Liver (tissue), 9 donors: ENCODE results near the gene PRR16. TPM values are rescaled to one million over a fixed set of nuclear protein-coding genes. Genes with fewer than 3 reads are reported as not detected.

Source experiments
- DNase-seq: peaks from one replicate; pipeline ENCODE4 v3.0.0-alpha.2; 2017; ENCODE audit warnings: low spot score
- H3K27ac ChIP-seq, 2 donors: one replicate each; pipeline ENCODE4 v1.7.0; 2013; ENCODE audit warnings: inconsistent platforms in 2 of 2, low read length in 2 of 2, control low read depth in 1 of 2, low read depth in 1 of 2, mild to moderate bottlenecking in 1 of 2
- H3K27me3 ChIP-seq, 4 donors: one replicate each; pipeline versions ENCODE4 v1.6.1 to v1.7.0; 2013; ENCODE audit warnings: low read length in 3 of 4, inconsistent platforms in 1 of 4, mild to moderate bottlenecking in 1 of 4, moderate library complexity in 1 of 4; ENCODE audit not compliant: control insufficient read depth in 4 of 4, insufficient read depth in 4 of 4
- H3K36me3 ChIP-seq, 4 donors: one replicate each; pipeline versions ENCODE4 v1.6.1 to v1.7.0; 2013; ENCODE audit warnings: low read length in 3 of 4, mild to moderate bottlenecking in 3 of 4, low read depth in 1 of 4, moderate library complexity in 1 of 4; ENCODE audit not compliant: control insufficient read depth in 4 of 4, insufficient read depth in 3 of 4
- H3K4me1 ChIP-seq, 4 donors: one replicate each; pipeline versions ENCODE4 v1.6.1 to v1.7.0; 2013; ENCODE audit warnings: low read length in 3 of 4, mild to moderate bottlenecking in 3 of 4, moderate library complexity in 1 of 4; ENCODE audit not compliant: control insufficient read depth in 4 of 4, insufficient read depth in 4 of 4
- H3K4me3 ChIP-seq, 3 donors: one replicate each; pipeline versions ENCODE4 v1.6.1 to v1.7.0; 2013; ENCODE audit warnings: low read length in 3 of 3, control low read depth in 1 of 3, low read depth in 1 of 3, mild to moderate bottlenecking in 1 of 3
- H3K9ac ChIP-seq, 2 donors: one replicate each; pipeline ENCODE4 v1.7.0; 2013; ENCODE audit warnings: low read length in 2 of 2, mild to moderate bottlenecking in 2 of 2, moderate library complexity in 2 of 2, control low read depth in 1 of 2, low read depth in 1 of 2
- H3K9me3 ChIP-seq, 4 donors: one replicate each; pipeline versions ENCODE4 v1.6.1 to v1.7.0; 2013; ENCODE audit warnings: low read length in 3 of 4; ENCODE audit not compliant: control insufficient read depth in 4 of 4
- ATF3 ChIP-seq: IDR thresholded peaks from 2 replicates; pipeline ENCODE4 v1.6.1; 2016; ENCODE audit warnings: antibody characterized with exemption
- EGR1 ChIP-seq, 2 donors: IDR thresholded peaks; 2 replicates each; pipeline ENCODE4 v1.6.1; 2016 to 2018; ENCODE audit warnings: antibody characterized with exemption in 2 of 2, low read depth in 2 of 2
- FOXA1 ChIP-seq: IDR thresholded peaks from 2 replicates; pipeline ENCODE4 v1.6.1; 2016; ENCODE audit warnings: antibody characterized with exemption
- FOXA2 ChIP-seq: IDR thresholded peaks from 2 replicates; pipeline ENCODE4 v1.6.1; 2016; ENCODE audit warnings: antibody characterized with exemption
- GABPA ChIP-seq, 2 donors: IDR thresholded peaks in 1 of 2; conservative IDR thresholded peaks in 1 of 2; 2 replicates each; pipeline ENCODE4 v1.6.1; 2016; ENCODE audit warnings: antibody characterized with exemption in 2 of 2, mild to moderate bottlenecking in 1 of 2, moderate library complexity in 1 of 2
- HNF4A ChIP-seq, 2 donors: conservative IDR thresholded peaks; 2 replicates each; pipeline ENCODE4 v1.6.1; 2016; ENCODE audit warnings: antibody characterized with exemption in 2 of 2, mild to moderate bottlenecking in 2 of 2
- HNF4G ChIP-seq: IDR thresholded peaks from 2 replicates; pipeline ENCODE4 v1.6.1; 2016; ENCODE audit warnings: antibody characterized with exemption
- JUND ChIP-seq, 2 donors: IDR thresholded peaks; 2 replicates each; pipeline ENCODE4 v1.6.1; 2016; ENCODE audit warnings: antibody characterized with exemption in 2 of 2
- NR2F2 ChIP-seq: IDR thresholded peaks from 2 replicates; pipeline ENCODE4 v1.6.1; 2016; ENCODE audit warnings: antibody characterized with exemption
- RAD21 ChIP-seq, 2 donors: IDR thresholded peaks; 2 replicates each; pipeline ENCODE4 v1.6.1; 2016; ENCODE audit warnings: antibody characterized with exemption in 2 of 2, mild to moderate bottlenecking in 2 of 2
- RXRA ChIP-seq, 2 donors: IDR thresholded peaks; 2 replicates each; pipeline ENCODE4 v1.6.1; 2017 to 2018; ENCODE audit warnings: antibody characterized with exemption in 2 of 2, mild to moderate bottlenecking in 1 of 2
- SP1 ChIP-seq: IDR thresholded peaks from 2 replicates; pipeline ENCODE4 v1.6.1; 2018; ENCODE audit warnings: antibody characterized with exemption, mild to moderate bottlenecking
- TAF1 ChIP-seq: conservative IDR thresholded peaks from 2 replicates; pipeline ENCODE4 v1.6.1; 2016; ENCODE audit warnings: antibody characterized with exemption, mild to moderate bottlenecking
- YY1 ChIP-seq: IDR thresholded peaks from 2 replicates; pipeline ENCODE4 v1.6.1; 2016; ENCODE audit warnings: antibody characterized with exemption, mild to moderate bottlenecking
- ZBTB33 ChIP-seq: IDR thresholded peaks from 2 replicates; pipeline ENCODE4 v1.6.1; 2016; ENCODE audit warnings: antibody characterized with exemption
- WGBS: extraction: QIAGEN DNeasy Blood & Tissue Kit; methylation state at CpG from one replicate; pipeline ENCODE4 v1.1.7; 2013; 5-methylcytosine and 5-hydroxymethylcytosine counted together
- polyA plus RNA-seq, 2 donors: library from polyadenylated mRNA; stranded (reverse) in 1 of 2; unstranded in 1 of 2; fragments of 200-250 nt in 1 of 2; fragments of >200 nt in 1 of 2; fragmentation: Nextera tagmentation in 1 of 2; extraction: Ambion mirVana in 1 of 2; gene quantifications; one replicate each; pipeline versions ENCODE4 v1.2.1 to v1.2.3, GENCODE V29; 2013 to 2015
- total RNA-seq, 2 donors: library from RNA; depleted of rRNA; stranded (reverse); fragments of >200 nt; gene quantifications; one replicate each; pipeline ENCODE4 v1.2.3, GENCODE V29; 2014
- TF ChIP-seq, protein P1 (sequence below): IDR thresholded peaks from 2 replicates; pipeline ENCODE4 v1.6.1; 2016; ENCODE audit warnings: antibody characterized with exemption, mild to moderate bottlenecking
- TF ChIP-seq, protein P2 (sequence below): fragments of 150-350 bp; IDR thresholded peaks from 2 replicates; pipeline ENCODE4 v1.5.1; 2017; ENCODE audit warnings: improper control_type of control experiment, low read depth, low read length; ENCODE audit not compliant: missing input control
- TF ChIP-seq, protein P3 (sequence below): IDR thresholded peaks from 2 replicates; pipeline ENCODE4 v1.6.1; 2016; ENCODE audit warnings: antibody characterized with exemption
- donor health status: healthy.
- donor health status: healthy.
- donor health status: healthy.
- donor health status: healthy.
- donor health status: healthy.

Gene PRR16
- total and polyA plus RNA-seq, 4 donors = 0.14 to 0.42 (median 0.21) TPM

DNA sequence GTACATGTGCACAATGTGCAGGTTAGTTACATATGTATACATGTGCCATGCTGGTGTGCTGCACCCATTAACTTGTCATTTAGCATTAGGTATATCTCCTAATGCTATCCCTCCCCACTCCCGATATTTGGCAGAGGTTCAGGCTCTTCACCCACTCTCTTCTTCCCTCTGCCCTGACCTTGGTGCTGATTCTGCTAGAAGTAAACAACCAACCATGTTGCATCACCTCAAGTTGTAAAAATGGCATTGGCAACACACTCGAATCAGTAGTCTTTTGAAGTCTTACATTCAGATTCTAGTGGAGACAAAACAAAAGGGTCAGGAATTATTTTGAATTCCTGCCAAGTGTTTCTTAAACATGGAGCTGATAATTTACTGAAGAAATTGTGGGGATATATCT, 40.0 kb downstream of the PRR16 start:
- TF ChIP-seq FOXA2 (no peak), JUND (IDR thresholded peaks at IDR 0.05) (no peak), NR2F2 (no peak), HNF4A (conservative IDR thresholded peaks at IDR 0.05) (no peak), RXRA (IDR thresholded peaks at IDR 0.05) (no peak), FOXA1 (no peak), EGR1 (IDR thresholded peaks at IDR 0.05; ENCODE audit: low read depth in 2 of 2) (no peak), ATF3 (no peak), SP1 (no peak), GABPA (IDR thresholded peaks at IDR 0.05 in 1 of 2, conservative IDR thresholded peaks at IDR 0.05 in 1 of 2) (no peak), ZBTB33 (no peak), RAD21 (IDR thresholded peaks at IDR 0.05) (no peak), TAF1 (no peak), HNF4G (no peak), YY1 (no peak)
- TF ChIP-seq, protein P1, sequence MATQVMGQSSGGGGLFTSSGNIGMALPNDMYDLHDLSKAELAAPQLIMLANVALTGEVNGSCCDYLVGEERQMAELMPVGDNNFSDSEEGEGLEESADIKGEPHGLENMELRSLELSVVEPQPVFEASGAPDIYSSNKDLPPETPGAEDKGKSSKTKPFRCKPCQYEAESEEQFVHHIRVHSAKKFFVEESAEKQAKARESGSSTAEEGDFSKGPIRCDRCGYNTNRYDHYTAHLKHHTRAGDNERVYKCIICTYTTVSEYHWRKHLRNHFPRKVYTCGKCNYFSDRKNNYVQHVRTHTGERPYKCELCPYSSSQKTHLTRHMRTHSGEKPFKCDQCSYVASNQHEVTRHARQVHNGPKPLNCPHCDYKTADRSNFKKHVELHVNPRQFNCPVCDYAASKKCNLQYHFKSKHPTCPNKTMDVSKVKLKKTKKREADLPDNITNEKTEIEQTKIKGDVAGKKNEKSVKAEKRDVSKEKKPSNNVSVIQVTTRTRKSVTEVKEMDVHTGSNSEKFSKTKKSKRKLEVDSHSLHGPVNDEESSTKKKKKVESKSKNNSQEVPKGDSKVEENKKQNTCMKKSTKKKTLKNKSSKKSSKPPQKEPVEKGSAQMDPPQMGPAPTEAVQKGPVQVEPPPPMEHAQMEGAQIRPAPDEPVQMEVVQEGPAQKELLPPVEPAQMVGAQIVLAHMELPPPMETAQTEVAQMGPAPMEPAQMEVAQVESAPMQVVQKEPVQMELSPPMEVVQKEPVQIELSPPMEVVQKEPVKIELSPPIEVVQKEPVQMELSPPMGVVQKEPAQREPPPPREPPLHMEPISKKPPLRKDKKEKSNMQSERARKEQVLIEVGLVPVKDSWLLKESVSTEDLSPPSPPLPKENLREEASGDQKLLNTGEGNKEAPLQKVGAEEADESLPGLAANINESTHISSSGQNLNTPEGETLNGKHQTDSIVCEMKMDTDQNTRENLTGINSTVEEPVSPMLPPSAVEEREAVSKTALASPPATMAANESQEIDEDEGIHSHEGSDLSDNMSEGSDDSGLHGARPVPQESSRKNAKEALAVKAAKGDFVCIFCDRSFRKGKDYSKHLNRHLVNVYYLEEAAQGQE = no peak
- TF ChIP-seq, protein P2, sequence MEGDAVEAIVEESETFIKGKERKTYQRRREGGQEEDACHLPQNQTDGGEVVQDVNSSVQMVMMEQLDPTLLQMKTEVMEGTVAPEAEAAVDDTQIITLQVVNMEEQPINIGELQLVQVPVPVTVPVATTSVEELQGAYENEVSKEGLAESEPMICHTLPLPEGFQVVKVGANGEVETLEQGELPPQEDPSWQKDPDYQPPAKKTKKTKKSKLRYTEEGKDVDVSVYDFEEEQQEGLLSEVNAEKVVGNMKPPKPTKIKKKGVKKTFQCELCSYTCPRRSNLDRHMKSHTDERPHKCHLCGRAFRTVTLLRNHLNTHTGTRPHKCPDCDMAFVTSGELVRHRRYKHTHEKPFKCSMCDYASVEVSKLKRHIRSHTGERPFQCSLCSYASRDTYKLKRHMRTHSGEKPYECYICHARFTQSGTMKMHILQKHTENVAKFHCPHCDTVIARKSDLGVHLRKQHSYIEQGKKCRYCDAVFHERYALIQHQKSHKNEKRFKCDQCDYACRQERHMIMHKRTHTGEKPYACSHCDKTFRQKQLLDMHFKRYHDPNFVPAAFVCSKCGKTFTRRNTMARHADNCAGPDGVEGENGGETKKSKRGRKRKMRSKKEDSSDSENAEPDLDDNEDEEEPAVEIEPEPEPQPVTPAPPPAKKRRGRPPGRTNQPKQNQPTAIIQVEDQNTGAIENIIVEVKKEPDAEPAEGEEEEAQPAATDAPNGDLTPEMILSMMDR = no peak
- TF ChIP-seq, protein P3, sequence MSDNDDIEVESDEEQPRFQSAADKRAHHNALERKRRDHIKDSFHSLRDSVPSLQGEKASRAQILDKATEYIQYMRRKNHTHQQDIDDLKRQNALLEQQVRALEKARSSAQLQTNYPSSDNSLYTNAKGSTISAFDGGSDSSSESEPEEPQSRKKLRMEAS = no peak
- no peaks in the 10 kb centered on the region for H3K9me3 ChIP-seq
- H3K9ac ChIP-seq = no peak overlapping the region
- H3K36me3 ChIP-seq = no peaks in the 10 kb centered on the region
- no peaks in the 10 kb centered on the region for H3K4me1 ChIP-seq
- DNase-seq = no peak
- H3K4me3 ChIP-seq = no peak overlapping the region
- H3K27ac ChIP-seq = no peak overlapping the region
- H3K27me3 ChIP-seq = no peaks in the 10 kb centered on the region
- 84% methylated on average over 2 of the region's 2 CpGs for WGBS
